ENCODE data around the gene CCDC201.

GRCh38 chr7:45919231-45919784, 46.4 kb upstream of the CCDC201 start:
- TF ChIP-seq CTCF (IDR thresholded peaks at IDR 0.05) (no peak), POLR2A (IDR thresholded peaks at IDR 0.05) (no peak)

Measured in sigmoid colon (tissue), 3 donors.